MM.1S (cell line): ENCODE results near the gene DFFA.

ENCODE experiments used
- CTCF ChIP-seq: fragments of 300-600 bp; sonication (generic); IDR thresholded peaks from 2 replicates; pipeline ENCODE4 v1.5.1; 2016; ENCODE audit warnings: antibody characterized with exemption, low read length, mixed read lengths
- EZH2phosphoT487 ChIP-seq: fragments of 300-600 bp; sonication (generic); IDR thresholded peaks from 2 replicates; pipeline ENCODE4 v1.6.1; 2018; ENCODE audit warnings: antibody characterized with exemption, low read length

DNA sequence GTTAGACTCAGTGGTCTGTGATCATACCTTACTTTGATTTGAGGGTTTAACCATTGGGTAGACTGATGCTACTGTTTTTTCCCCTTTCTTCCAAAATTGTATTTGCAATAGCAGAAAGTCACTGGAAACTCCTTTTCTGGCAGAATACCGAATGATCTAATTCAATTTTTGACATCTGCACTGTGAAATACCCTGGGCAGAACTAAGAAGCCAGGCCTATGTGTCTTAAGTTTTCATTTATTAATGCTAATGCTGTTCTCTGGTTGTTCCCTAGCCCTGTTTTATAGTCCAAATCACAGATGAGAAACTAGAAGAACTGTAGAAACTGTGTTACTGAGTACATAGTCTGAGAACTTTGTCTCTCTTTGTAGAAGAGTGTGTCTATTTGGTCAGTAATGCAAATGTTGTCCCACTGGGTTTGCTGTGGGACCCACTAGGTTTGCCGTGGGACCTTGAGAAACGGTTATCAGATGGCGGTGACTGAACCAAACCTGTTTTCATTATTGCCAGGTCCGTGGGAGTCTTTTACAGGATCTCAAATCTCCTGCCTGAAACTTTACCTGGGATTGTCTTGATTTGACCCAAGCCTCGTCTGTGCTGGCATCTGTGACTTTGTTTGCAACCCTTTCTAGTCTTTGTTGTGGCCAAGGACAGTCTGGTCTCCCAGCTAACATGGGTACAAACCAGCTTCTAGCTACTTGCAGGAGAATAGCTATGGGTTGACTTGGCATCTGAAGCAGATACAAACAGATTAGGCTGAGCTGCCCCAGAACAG, 43.8 kb upstream of the DFFA start:
- TF ChIP-seq CTCF, result no peak
- TF ChIP-seq EZH2phosphoT487, result no peak
